ENCODE data around the gene ARHGAP28.

ARHGAP28 gene

DNA sequence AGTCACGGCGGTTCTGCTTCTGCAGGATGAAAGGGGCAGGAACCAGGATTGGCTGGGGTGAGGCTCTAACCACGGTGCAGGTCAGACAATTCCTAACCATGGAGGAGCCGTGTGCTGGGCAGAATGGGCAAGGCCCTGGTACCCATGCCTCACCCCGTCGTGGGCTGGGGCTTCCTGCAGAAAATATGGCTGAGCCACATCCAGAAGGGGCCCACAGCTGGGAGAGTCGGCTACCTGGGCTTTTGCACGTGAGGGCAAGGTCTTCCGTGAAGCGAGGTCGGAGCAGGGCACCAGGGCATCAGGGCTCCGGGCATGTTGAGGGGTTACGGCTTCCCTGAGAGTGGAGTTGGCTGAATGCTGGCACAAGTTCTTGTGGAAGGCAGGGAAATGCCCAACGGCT is 147.8 kb downstream of the ARHGAP28 start:
- no peak overlapping the region for H3K27ac ChIP-seq (ENCODE audit: low read length)
- H3K4me1 ChIP-seq (ENCODE audit: control insufficient read depth, low read depth, low read length), result peaks cover 24% of the 10 kb centered on the region
- H3K4me3 ChIP-seq (ENCODE audit: low read length), result no peak overlapping the region
- no peaks in the 10 kb centered on the region for H3K9me3 ChIP-seq (ENCODE audit: control insufficient read depth, low read depth, low read length)
- H3K27me3 ChIP-seq (ENCODE audit: control insufficient read depth, insufficient read depth, low read length), result no peaks in the 10 kb centered on the region
- H3K9ac ChIP-seq (ENCODE audit: low read length), result no peak overlapping the region
- no peaks in the 10 kb centered on the region for H3K36me3 ChIP-seq (ENCODE audit: control insufficient read depth, low read depth, low read length)

DNA sequence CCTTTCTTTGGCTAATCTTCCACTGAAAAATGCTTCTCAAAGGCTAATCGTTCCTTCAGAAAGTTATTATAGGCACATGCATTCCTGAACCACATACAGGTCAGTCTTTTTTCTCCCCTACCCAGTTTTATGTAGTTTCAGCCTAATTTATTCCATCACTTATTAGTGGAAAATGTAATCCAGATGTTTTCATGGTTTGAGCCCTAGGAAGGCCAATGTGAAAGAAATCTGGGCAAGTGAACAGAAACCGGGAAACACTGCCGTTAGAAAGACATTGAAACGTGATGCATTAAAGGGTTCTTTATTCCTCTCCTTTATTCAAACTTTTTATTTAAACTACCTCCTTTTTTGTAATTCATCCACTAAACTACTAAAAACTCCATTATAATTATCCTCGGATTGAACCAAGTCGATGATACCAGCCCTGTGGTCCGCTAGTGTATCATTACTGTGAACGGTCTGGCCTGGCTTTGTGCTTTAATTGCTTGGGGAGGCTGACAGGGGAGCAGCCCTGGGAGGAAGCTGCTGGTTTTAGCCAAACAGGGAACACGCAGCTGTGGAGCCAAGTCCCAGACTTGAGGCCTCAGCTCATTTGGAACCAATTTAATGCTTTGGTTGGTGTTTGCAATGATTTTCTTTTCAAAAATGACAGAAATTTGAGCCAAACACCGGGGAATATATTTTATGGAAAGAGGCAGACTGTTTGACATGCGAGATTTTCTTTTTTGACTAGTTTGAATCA is 149.2 kb downstream of the ARHGAP28 start:
- H3K36me3 ChIP-seq (ENCODE audit: control insufficient read depth, low read depth, low read length), result no peaks in the 10 kb centered on the region
- no peak overlapping the region for H3K27ac ChIP-seq (ENCODE audit: low read length)
- H3K9ac ChIP-seq (ENCODE audit: low read length), result no peak overlapping the region
- H3K4me3 ChIP-seq (ENCODE audit: low read length), result no peak overlapping the region
- no peaks in the 10 kb centered on the region for H3K9me3 ChIP-seq (ENCODE audit: control insufficient read depth, low read depth, low read length)
- H3K4me1 ChIP-seq (ENCODE audit: control insufficient read depth, low read depth, low read length), result peaks cover 24% of the 10 kb centered on the region
- no peaks in the 10 kb centered on the region for H3K27me3 ChIP-seq (ENCODE audit: control insufficient read depth, insufficient read depth, low read length)

DNA sequence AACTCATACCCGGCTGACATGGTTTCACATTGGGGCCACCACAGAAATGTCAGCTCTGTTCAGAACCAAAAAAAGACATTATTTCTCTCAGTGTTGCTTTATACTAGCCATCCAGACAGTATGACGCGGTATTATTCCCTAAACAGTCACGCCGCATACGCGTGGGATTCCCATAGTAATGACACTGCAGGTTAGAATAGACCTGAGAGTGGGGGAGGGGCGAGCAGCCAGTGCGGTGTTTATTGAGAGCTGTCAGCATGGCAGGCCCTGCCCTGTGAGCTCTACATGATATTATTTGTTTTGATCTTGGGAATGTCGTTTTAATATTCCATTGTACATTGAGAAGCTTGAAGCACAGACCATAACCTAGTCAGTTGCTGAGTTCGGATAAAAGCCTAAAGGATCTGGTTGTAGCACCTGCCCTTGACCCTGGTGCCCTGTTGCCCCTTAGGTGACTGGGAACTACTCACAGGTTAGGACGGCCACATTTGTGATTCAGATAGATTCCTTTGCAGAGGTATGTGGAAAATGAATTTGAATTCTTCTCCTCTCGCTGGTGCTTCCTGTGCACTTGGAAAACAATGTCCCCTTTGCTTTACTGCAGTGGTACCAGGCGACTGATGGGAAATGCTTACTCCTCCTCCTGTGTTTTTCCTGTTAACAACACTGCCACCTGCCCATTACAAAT is 150.1 kb downstream of the ARHGAP28 start:
- Histone ChIP-seq H3K27me3 (ENCODE audit: control insufficient read depth, insufficient read depth, low read length) (no peaks in the 10 kb centered on the region), H3K4me3 (ENCODE audit: low read length) (no peak overlapping the region), H3K27ac (ENCODE audit: low read length) (no peak overlapping the region), H3K9me3 (ENCODE audit: control insufficient read depth, low read depth, low read length) (no peaks in the 10 kb centered on the region), H3K36me3 (ENCODE audit: control insufficient read depth, low read depth, low read length) (no peaks in the 10 kb centered on the region), H3K4me1 (ENCODE audit: control insufficient read depth, low read depth, low read length) (peaks cover 24% of the 10 kb centered on the region), H3K9ac (ENCODE audit: low read length) (no peak overlapping the region)

DNA sequence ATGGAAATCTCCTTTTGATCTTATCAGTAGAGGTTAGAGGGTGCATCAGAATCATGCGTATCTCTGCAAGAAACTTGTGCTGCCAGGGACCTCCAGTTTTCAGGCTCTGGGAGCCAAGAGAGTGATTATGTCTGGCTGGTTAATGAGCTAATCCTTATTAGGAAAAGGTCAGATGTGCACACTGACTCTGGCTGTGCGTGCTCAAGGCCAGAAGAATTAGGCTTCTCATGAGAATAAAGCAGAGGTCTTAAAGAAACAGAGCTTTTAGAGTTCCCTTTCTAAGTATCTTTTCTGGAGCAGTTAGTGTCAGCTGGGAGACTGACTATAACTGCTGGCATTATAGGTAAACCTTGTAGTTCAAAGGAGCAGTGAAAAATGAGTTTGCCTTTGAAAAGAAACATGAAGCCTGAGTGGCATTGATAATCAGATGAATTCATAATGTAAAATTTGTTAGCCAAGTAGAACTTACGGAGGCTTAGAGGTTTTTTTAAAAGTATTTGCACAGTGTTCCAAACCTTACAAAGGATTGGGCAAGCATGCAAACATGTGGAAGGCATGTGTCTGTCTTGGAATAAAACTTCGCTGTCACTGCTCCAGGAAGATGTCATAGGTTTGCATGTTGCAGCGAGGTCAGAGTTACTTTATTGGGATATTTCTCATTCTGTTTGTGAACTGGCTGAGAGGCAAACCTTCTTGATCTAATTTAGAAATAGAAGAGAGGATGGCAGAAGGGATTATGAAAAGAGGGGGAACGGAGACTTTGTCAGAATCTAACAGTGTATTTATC is 151.7 kb downstream of the ARHGAP28 start:
- Histone ChIP-seq H3K27me3 (ENCODE audit: control insufficient read depth, insufficient read depth, low read length) (no peaks in the 10 kb centered on the region), H3K9ac (ENCODE audit: low read length) (no peak overlapping the region), H3K9me3 (ENCODE audit: control insufficient read depth, low read depth, low read length) (no peaks in the 10 kb centered on the region), H3K4me3 (ENCODE audit: low read length) (no peak overlapping the region), H3K27ac (ENCODE audit: low read length) (no peak overlapping the region), H3K4me1 (ENCODE audit: control insufficient read depth, low read depth, low read length) (peaks cover 24% of the 10 kb centered on the region), H3K36me3 (ENCODE audit: control insufficient read depth, low read depth, low read length) (no peaks in the 10 kb centered on the region)

DNA sequence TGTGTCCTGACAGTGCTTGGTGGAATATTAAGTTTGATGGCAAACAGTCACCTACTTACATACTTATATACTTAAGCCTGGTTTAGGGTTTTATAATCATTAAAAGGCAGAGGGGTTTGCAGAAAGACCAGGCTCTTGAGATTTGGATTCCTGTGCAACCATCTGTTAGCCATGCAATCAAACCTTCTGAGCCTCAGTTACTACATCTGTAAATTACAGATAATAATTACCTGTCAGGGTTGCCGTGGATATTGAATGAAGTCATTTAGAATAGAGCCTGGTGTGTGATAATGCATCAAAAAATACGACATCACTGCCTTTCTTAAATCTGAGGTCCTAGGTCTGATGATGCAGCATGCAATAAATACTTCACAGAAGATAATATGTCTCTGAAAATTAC is 152.9 kb downstream of the ARHGAP28 start:
- Histone ChIP-seq H3K27me3 (ENCODE audit: control insufficient read depth, insufficient read depth, low read length) (no peaks in the 10 kb centered on the region), H3K27ac (ENCODE audit: low read length) (no peak overlapping the region), H3K9me3 (ENCODE audit: control insufficient read depth, low read depth, low read length) (no peaks in the 10 kb centered on the region), H3K4me3 (ENCODE audit: low read length) (no peak overlapping the region), H3K9ac (ENCODE audit: low read length) (no peak overlapping the region), H3K4me1 (ENCODE audit: control insufficient read depth, low read depth, low read length) (peaks cover 24% of the 10 kb centered on the region), H3K36me3 (ENCODE audit: control insufficient read depth, low read depth, low read length) (no peaks in the 10 kb centered on the region)

DNA sequence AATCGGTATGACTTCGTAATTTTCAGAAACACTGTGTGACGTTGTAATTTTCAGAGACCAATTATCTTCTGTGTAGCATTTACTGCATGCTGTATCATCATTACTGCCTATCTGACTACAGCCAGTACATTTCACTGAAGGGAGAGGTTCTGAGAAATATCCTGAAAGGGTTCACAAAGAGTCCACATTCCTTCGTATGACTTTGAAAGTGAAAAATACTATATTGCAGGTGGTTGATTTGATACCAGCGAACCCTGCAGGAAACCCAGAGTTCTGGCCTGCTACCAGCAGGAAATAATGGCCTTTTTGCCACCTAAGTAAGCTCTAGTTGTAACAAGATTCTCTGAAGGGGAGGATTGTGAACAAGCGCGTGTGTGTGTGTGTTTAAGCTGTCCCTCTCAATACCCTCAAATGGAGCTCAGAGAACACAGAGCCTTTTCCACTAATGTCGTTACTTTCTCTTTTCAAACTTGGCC is 155.5 kb downstream of the ARHGAP28 start:
- Histone ChIP-seq H3K4me3 (ENCODE audit: low read length) (no peak overlapping the region), H3K27ac (ENCODE audit: low read length) (no peak overlapping the region), H3K36me3 (ENCODE audit: control insufficient read depth, low read depth, low read length) (no peaks in the 10 kb centered on the region), H3K9me3 (ENCODE audit: control insufficient read depth, low read depth, low read length) (no peaks in the 10 kb centered on the region), H3K27me3 (ENCODE audit: control insufficient read depth, insufficient read depth, low read length) (no peaks in the 10 kb centered on the region), H3K4me1 (ENCODE audit: control insufficient read depth, low read depth, low read length) (peaks cover 10% of the 10 kb centered on the region), H3K9ac (ENCODE audit: low read length) (no peak overlapping the region)

DNA sequence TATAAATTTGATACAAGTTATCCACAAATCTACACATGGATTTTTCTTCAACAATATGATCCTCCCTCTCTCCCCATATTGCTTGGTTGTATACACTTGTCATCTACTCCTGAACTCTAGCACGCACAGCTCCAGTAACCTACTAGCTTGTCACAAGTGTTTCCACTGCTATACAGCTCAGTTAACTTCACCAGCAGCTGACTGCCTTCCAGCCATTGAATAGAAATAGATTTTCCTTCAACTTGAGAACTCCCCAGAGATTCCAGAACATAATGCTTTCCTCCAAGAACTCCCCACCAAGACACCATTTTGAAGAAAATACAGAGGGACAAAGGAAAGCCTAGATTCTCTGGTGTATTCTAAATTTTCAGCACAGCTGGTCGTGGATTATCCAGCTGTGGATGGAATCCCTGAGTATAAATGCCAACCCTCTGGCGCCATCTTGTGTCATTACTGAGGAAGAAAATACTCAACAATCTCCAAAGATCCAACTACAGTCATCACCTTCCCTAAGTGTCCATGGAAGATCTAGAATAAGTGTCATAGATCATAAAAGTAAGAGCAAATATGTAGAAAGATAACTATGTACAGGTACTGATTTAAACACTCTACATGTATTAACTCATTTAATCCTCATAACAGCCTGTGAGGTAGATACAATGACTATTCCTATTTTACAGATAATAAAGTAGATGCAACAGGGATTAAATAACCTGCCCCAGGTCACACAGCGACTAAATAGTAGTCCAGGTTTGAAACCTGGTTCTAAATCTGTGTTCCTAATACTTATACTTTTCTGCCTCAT is 156.7 kb downstream of the ARHGAP28 start:
- H3K27ac ChIP-seq (ENCODE audit: low read length), result no peak overlapping the region
- H3K4me1 ChIP-seq (ENCODE audit: control insufficient read depth, low read depth, low read length), result no peaks in the 10 kb centered on the region
- H3K9me3 ChIP-seq (ENCODE audit: control insufficient read depth, low read depth, low read length), result no peaks in the 10 kb centered on the region

DNA sequence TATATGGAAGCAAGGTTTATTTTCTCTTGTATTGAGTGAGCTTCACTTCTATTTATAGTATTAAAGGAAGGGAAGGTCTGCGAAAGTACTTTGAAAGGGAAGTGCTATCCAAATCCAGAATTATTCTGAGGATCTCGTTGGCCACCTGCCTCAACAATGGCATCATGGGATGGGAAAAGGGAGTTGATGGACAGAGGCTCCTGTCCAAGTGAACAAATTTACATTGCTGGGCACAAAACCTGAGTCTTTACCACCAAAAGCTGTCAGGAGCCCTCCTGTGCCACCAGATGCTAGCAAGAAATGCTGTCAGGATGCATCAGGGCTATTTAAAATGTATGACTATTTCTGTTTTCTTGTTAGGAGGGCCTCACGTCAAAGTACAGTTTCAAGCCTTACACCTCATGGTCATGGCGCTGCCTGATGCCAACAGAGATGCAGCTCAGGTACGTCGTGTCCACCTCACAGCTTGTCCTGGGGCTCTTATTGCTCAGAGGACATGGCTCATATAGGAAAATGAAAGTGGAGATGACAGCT is 157.3 kb downstream of the ARHGAP28 start:
- Histone ChIP-seq H3K4me3 (ENCODE audit: low read length) (no peak overlapping the region), H3K9me3 (ENCODE audit: control insufficient read depth, low read depth, low read length) (no peaks in the 10 kb centered on the region), H3K27ac (ENCODE audit: low read length) (no peak overlapping the region), H3K4me1 (ENCODE audit: control insufficient read depth, low read depth, low read length) (no peaks in the 10 kb centered on the region), H3K36me3 (ENCODE audit: control insufficient read depth, low read depth, low read length) (no peaks in the 10 kb centered on the region), H3K27me3 (ENCODE audit: control insufficient read depth, insufficient read depth, low read length) (no peaks in the 10 kb centered on the region), H3K9ac (ENCODE audit: low read length) (no peak overlapping the region)

More for the DNA sequence above, 156.7 kb downstream of the ARHGAP28 start:
- Histone ChIP-seq H3K36me3 (ENCODE audit: control insufficient read depth, low read depth, low read length) (no peaks in the 10 kb centered on the region), H3K27me3 (ENCODE audit: control insufficient read depth, insufficient read depth, low read length) (no peaks in the 10 kb centered on the region), H3K9ac (ENCODE audit: low read length) (no peak overlapping the region), H3K4me3 (ENCODE audit: low read length) (no peak overlapping the region)

DNA sequence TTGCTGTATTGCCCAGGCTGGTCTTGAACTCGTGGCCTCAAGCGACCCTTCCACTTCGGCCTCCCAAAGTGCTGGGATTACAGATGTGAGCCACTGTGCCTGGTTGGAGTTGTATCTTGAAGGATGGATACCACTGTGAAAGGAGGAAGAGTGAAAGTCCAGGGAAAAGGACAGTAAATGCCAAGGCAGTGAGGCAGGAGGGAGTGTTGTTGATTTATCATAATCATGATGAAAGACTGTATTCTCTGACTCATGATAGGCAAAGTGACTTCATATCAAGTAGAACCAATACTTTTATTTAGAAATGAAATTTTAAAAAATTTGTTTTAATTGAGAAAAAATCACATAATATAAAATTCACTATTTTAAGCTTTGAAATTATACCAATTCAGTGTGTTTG is 162.3 kb downstream of the ARHGAP28 start:
- Histone ChIP-seq H3K27ac (ENCODE audit: low read length) (no peak overlapping the region), H3K4me3 (ENCODE audit: low read length) (no peak overlapping the region), H3K9ac (ENCODE audit: low read length) (no peak overlapping the region), H3K36me3 (ENCODE audit: control insufficient read depth, low read depth, low read length) (no peaks in the 10 kb centered on the region), H3K9me3 (ENCODE audit: control insufficient read depth, low read depth, low read length) (no peaks in the 10 kb centered on the region), H3K27me3 (ENCODE audit: control insufficient read depth, insufficient read depth, low read length) (no peaks in the 10 kb centered on the region), H3K4me1 (ENCODE audit: control insufficient read depth, low read depth, low read length) (no peaks in the 10 kb centered on the region)

DNA sequence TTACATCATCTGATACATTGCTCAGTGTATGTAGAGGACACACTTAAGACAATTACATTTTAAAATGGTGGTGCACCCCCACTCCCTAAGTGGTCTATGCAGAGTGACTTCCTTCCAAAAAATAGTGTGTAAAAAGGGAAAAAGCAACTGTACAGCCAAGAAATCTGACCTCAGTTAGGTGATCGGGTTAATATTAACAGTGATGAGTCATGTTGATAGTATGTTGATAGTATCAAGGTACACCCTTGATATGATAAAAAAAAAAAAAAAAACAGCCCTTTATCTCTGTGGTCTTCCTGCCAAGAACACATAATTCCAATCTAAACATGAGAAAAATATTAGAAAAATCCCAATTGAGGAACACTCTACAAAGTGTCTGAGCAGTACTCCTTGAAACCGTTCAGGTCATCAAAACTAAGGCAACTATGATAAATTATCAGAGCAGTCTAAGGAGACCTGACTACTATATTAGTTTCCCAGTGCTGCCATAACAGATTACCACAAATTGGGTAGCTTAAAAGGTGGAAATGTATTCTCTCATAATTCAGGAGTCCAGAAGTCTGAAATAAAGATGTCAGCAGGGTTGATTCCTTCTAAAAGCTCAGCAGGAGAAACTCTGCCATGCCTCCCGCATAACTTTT is 171.9 kb downstream of the ARHGAP28 start:
- Histone ChIP-seq H3K4me3 (ENCODE audit: low read length) (no peak overlapping the region), H3K4me1 (ENCODE audit: control insufficient read depth, low read depth, low read length) (peaks cover 3% of the 10 kb centered on the region), H3K27me3 (ENCODE audit: control insufficient read depth, insufficient read depth, low read length) (no peaks in the 10 kb centered on the region), H3K27ac (ENCODE audit: low read length) (no peak overlapping the region), H3K9me3 (ENCODE audit: control insufficient read depth, low read depth, low read length) (no peaks in the 10 kb centered on the region), H3K9ac (ENCODE audit: low read length) (no peak overlapping the region), H3K36me3 (ENCODE audit: control insufficient read depth, low read depth, low read length) (no peaks in the 10 kb centered on the region)

Data from iPS-18a (cell line).